CD4-positive, alpha-beta T cell (primary cell): ENCODE results near the gene CFB. TPM values are rescaled to one million over a fixed set of nuclear protein-coding genes. Genes with fewer than 3 reads are reported as not detected.
"Not testable (repeated sequence)": the region's sequence is repeated elsewhere in the genome, so short reads cannot be mapped to it uniquely, and the experiment has no call there.

ENCODE experiments used
- ATAC-seq: fragments of 200-7000 bp; cut with Tn5 transposase; one replicate; pipeline ENCODE4 v1.10.0; 2022; ENCODE audit warnings: mild to moderate bottlenecking; ENCODE audit not compliant: poor library complexity
- CTCF ChIA-PET: fragments of 350-600 bp; sonication (Branson Sonifier 250); formaldehyde crosslinking; loops from one replicate; lab custom pipeline; 2021; ENCODE audit warnings: antibody characterized with exemption, inconsistent platforms; lab: Charles Lee
- POLR2A ChIA-PET: fragments of 350-600 bp; sonication (Branson Sonifier 250); formaldehyde crosslinking; loops from one replicate; lab custom pipeline; 2021; ENCODE audit warnings: antibody characterized with exemption, inconsistent platforms; lab: Charles Lee
- DNase-seq, 14 experiments: peaks; one replicate each; pipeline ENCODE4 v3.0.0-alpha.2; 2013 to 2020; ENCODE audit warnings: mixed read lengths in 2 of 14
- H3K27ac ChIP-seq, 2 donors: one replicate each; pipeline versions ENCODE4 v1.5.1 to v1.7.0; 2013; ENCODE audit warnings: low read length in 2 of 2, low read depth in 1 of 2, mild to moderate bottlenecking in 1 of 2
- H3K27me3 ChIP-seq, 2 experiments: 1 replicate in 1 of 2; 2 replicates in 1 of 2; pipeline versions ENCODE4 v1.6.1 to v1.7.0; 2013; ENCODE audit warnings: low read length in 2 of 2, control low read depth in 1 of 2, mild to moderate bottlenecking in 1 of 2, moderate library complexity in 1 of 2; ENCODE audit not compliant: insufficient read depth in 2 of 2, control insufficient read depth in 1 of 2
- H3K36me3 ChIP-seq: one replicate; pipeline ENCODE4 v1.6.1; 2013; ENCODE audit warnings: low read length, control low read depth; ENCODE audit not compliant: insufficient read depth
- H3K4me1 ChIP-seq: one replicate; pipeline ENCODE4 v1.6.1; 2013; ENCODE audit warnings: low read length, control low read depth; ENCODE audit not compliant: insufficient read depth
- H3K4me3 ChIP-seq: one replicate; pipeline ENCODE4 v1.5.1; 2013; ENCODE audit warnings: mild to moderate bottlenecking, low read length, moderate library complexity
- H3K9me3 ChIP-seq, 2 experiments: 1 replicate in 1 of 2; 2 replicates in 1 of 2; pipeline versions ENCODE4 v1.6.1 to v1.7.0; 2013; ENCODE audit warnings: low read length in 2 of 2, mild to moderate bottlenecking in 2 of 2, control low read depth in 1 of 2, moderate library complexity in 1 of 2; ENCODE audit not compliant: control insufficient read depth in 1 of 2, insufficient read depth in 1 of 2
- H3K27ac Mint-ChIP-seq: one replicate; pipeline ENCODE4 v1.8.0; 2020; ENCODE audit warnings: mixed read lengths
- H3K27me3 Mint-ChIP-seq: one replicate; pipeline ENCODE4 v1.8.0; 2021; ENCODE audit warnings: mixed read lengths
- H3K36me3 Mint-ChIP-seq: one replicate; pipeline ENCODE4 v1.8.0; 2021; ENCODE audit warnings: low read depth, mixed read lengths
- H3K4me1 Mint-ChIP-seq: one replicate; pipeline ENCODE4 v1.8.0; 2021; ENCODE audit warnings: low read depth, mixed read lengths
- H3K4me3 Mint-ChIP-seq: one replicate; pipeline ENCODE4 v1.8.0; 2020; ENCODE audit warnings: mild to moderate bottlenecking, mixed read lengths
- H3K9me3 Mint-ChIP-seq: one replicate; pipeline ENCODE4 v1.8.0; 2020; ENCODE audit warnings: mixed read lengths
- intact Hi-C, 2 experiments: fragments of 100-400 bp; cut with DNase I in 1 of 2; cut with micrococcal nuclease in 1 of 2; formaldehyde crosslinking; loops; one replicate each; pipeline versions ENCODE4 v1.15.1 to v1.9.0; 2023 to 2025; cut with DNase I, micrococcal nuclease
- total RNA-seq, 174 experiments: library from RNA in 2 of 174; stranded (reverse) in 2 of 174; gene quantifications; one replicate each; pipeline ENCODE4 v1.2.3 and lab custom pipeline; 2021 to 2026
- TF ChIP-seq, protein P1 (sequence below): fragments of 200-600 bp; IDR thresholded peaks from one replicate; pipeline ENCODE4 v1.8.0; 2022; ENCODE audit warnings: antibody characterized with exemption, mild to moderate bottlenecking

The CFB gene
- total RNA-seq, 2 experiments from 2014 or later, result 1.5 to 2.2 TPM

DNA sequence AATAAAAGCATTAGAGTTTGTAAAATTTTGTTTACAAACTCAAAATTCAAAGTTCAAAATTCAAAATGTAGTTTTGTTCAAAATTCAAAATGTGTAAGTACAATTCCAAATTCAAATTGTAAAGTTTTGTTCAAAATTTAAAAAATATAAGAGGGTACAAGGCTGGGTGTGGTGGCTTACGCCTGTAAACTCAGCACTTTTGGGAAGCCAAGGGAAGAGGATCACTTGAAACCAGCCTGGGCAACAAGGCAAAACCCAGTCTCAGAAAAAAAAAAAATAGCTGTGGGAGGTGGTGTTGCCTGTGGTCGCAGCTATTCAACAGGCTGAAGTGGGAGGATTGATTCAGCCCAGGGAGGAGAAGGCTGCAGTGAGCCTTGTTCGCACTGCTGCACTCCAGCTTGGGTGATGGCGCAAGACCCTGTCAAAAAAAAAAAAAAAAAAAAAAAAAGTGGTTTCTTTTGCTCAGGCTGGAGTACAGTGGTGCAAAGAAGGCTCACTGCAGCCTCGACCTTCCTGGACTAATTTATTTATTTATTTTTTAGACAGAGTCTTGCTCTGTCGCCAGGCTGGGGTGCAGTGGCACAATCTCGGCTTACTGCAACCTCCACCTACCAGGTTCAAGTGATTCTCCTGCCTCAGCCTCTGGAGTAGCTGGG lies 38.6 kb upstream of the CFB start:
- DNase-seq (no peak), ATAC-seq (no peak)
- peaks cover 7% of the 10 kb centered on the region for H3K4me1 ChIP-seq
- no peaks in the 10 kb centered on the region for H3K9me3 Mint-ChIP-seq
- TF ChIP-seq, protein P1, sequence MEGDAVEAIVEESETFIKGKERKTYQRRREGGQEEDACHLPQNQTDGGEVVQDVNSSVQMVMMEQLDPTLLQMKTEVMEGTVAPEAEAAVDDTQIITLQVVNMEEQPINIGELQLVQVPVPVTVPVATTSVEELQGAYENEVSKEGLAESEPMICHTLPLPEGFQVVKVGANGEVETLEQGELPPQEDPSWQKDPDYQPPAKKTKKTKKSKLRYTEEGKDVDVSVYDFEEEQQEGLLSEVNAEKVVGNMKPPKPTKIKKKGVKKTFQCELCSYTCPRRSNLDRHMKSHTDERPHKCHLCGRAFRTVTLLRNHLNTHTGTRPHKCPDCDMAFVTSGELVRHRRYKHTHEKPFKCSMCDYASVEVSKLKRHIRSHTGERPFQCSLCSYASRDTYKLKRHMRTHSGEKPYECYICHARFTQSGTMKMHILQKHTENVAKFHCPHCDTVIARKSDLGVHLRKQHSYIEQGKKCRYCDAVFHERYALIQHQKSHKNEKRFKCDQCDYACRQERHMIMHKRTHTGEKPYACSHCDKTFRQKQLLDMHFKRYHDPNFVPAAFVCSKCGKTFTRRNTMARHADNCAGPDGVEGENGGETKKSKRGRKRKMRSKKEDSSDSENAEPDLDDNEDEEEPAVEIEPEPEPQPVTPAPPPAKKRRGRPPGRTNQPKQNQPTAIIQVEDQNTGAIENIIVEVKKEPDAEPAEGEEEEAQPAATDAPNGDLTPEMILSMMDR, result no peak
- H3K36me3 Mint-ChIP-seq, result no peaks in the 10 kb centered on the region
- H3K4me3 Mint-ChIP-seq, result no peak overlapping the region
- ChIA-PET CTCF (interaction anchor here (0.6 kb wide), 2 partner anchors 961 to 1377 kb away, joined by 3 read pairs; no protein-coding TSS in a partner anchor), POLR2A (no interaction called here)
- intact Hi-C loops, result no loop called here
- no peak overlapping the region for H3K4me3 ChIP-seq
- no peaks in the 10 kb centered on the region for H3K9me3 ChIP-seq
- H3K27me3 Mint-ChIP-seq, result no peaks in the 10 kb centered on the region
- H3K36me3 ChIP-seq, result no peaks in the 10 kb centered on the region
- no peaks in the 10 kb centered on the region for H3K27me3 ChIP-seq
- peaks cover 9% of the 10 kb centered on the region for H3K4me1 Mint-ChIP-seq
- H3K27ac Mint-ChIP-seq, result no peak overlapping the region
- no peak overlapping the region for H3K27ac ChIP-seq

DNA sequence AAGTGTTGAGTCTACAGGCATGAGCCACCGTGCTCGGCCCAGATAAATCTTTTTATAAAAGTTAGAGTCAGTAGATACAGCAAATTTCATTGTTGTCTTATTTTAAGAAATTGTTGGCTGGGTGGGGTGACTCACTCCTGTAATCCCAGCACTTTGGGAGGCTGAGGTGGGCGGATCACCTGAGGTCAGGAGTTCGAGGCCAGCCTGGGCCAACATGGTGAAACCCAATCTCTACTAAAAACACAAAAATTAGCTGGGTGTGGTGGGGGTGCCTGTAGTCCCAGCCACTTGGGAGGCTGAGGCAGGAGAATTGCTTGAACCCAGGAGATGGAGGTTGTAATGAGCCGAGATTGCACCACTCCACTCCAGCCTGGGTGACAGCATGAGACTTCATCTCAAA lies 37.6 kb upstream of the CFB start:
- H3K9me3 ChIP-seq, H3K4me3 ChIP-seq, H3K4me3 Mint-ChIP-seq, H3K27me3 ChIP-seq, ATAC-seq, POLR2A ChIA-PET, H3K27ac ChIP-seq, H3K27me3 Mint-ChIP-seq, intact Hi-C loops, H3K27ac Mint-ChIP-seq, H3K4me1 Mint-ChIP-seq, H3K36me3 ChIP-seq, H3K4me1 ChIP-seq, H3K9me3 Mint-ChIP-seq, H3K36me3 Mint-ChIP-seq, DNase-seq: not testable (repeated sequence)
- CTCF ChIA-PET, result interaction anchor here (0.6 kb wide), 1 partner anchor 960 kb away, joined by 3 read pairs; no protein-coding TSS in a partner anchor

DNA sequence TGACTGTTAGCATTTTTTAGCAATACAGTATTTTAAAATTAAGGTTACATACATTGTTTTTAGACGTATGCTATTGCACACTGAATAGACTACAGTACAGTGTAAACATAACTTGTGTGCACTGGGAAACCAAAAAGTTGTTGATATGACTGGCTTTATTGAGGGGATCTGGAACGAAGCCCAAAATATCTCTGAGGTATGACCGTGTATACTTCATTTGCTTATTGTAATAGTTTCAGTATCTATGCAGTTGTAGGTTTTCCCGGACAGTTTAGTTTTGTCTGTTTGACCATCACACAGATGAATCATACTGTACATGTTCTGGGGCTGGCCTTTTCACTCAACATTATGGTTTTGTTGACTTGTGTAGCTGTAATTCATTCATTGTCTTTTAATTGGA lies 37.1 kb upstream of the CFB start:
- Mint-ChIP-seq H3K4me1 (no peaks in the 10 kb centered on the region), H3K27me3 (no peaks in the 10 kb centered on the region)
- CTCF ChIA-PET, result no interaction called here

DNA sequence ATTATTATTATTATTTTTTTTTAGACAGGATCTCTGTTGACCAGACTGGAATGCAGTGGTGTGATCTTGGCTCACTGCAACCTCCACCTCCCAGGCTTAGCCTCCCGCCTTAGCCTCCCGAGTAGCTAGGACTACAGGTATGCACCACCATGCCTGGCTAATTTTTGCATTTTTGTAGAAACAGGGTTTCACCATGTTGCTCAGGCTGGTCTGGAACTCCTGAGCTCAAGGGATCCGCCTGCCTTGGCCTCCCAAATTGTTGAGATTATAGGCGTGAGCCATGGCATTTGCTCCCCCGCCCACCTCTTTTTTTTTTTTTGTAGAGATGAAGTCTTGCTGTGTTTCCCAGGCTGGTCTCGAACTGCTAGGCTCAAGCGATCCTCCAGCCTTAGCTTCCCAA lies 36.6 kb upstream of the CFB start:
- H3K27ac ChIP-seq, H3K27me3 ChIP-seq, intact Hi-C loops, H3K27ac Mint-ChIP-seq, H3K4me1 ChIP-seq, H3K4me3 Mint-ChIP-seq, CTCF ChIA-PET, H3K27me3 Mint-ChIP-seq, H3K9me3 ChIP-seq, POLR2A ChIA-PET, H3K9me3 Mint-ChIP-seq, H3K36me3 ChIP-seq, H3K4me1 Mint-ChIP-seq, ATAC-seq, H3K36me3 Mint-ChIP-seq, DNase-seq, H3K4me3 ChIP-seq: not testable (repeated sequence)

More for the DNA sequence above, 37.1 kb upstream of the CFB start:
- Histone ChIP-seq H3K27me3 (no peaks in the 10 kb centered on the region), H3K36me3 (no peaks in the 10 kb centered on the region), H3K4me1 (no peaks in the 10 kb centered on the region), H3K4me3 (no peak overlapping the region), H3K9me3 (no peaks in the 10 kb centered on the region), H3K27ac (no peak overlapping the region)
- no peak overlapping the region for H3K27ac Mint-ChIP-seq
- POLR2A ChIA-PET, result no interaction called here
- no peaks in the 10 kb centered on the region for H3K36me3 Mint-ChIP-seq
- ATAC-seq, result no peak
- intact Hi-C loops, result no loop called here
- no peaks in the 10 kb centered on the region for H3K9me3 Mint-ChIP-seq
- no peak overlapping the region for H3K4me3 Mint-ChIP-seq
- no peak for DNase-seq
- TF ChIP-seq, protein P1, result no peak
